ENCODE measurements around the gene GPC2.

DNA sequence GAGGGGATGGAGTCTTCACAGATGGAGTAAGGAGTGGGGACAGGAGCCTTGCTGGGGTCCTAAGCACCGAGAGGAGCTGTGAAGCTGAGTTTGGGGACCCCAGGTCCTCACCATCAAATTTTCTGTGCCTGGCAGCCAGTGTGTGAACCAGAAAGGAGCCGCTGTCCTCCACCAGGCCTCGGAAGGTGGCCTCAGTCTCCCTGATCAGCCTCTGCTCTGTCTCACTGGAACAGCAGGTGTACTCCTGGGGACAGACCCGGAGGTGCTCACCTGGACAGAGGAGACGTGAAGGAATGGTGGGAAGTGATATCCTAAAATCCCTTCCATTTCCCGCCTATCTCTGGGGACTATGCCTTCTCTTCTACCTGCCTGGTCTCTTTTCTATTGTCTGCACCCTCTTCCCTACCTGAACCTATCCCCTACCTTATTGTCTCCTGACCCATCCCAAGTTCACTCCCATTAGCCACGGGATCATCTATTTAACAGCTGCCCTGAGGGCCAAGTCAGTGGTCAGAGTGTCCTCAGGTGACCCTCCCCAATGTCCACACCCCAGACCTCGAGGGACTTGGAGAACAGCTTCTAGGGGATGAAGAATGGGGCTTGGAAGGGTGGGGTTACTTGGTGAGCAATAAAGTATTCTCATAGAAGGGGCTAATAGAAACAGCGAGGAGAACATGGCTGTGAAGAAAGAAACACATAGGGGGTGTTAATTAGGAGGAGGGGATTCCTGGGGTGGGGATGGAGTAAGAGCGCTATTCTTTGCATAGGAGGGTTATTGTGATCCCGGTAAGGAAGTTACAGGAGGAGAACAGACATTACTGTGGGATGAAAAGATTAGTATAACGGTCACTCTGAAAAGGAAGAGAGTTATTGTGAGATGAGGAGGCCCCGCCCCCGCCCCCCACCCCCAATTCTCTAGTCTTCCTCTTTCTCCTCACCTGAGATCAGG, 811 bp downstream of the GPC2 start:
- TF ChIP-seq EZH2 (IDR thresholded peaks at IDR 0.05) (no peak), POLR2AphosphoS5 (IDR thresholded peaks at IDR 0.05; ENCODE audit: low read depth, low read length) (no peak), ZNF274 (IDR thresholded peaks at IDR 0.05; ENCODE audit: low read depth, low read length) (no peak)

All from HCT116 (cell line).